Vagina (tissue), 2 donors: ENCODE data around the gene ARHGAP40. TPM values are rescaled to one million over a fixed set of nuclear protein-coding genes. Genes with fewer than 3 reads are reported as not detected.

Experiments used
- DNase-seq, 2 donors: peaks; one replicate each; pipeline ENCODE4 v3.0.0-alpha.2; 2017; ENCODE audit errors: extremely low spot score in 2 of 2
- H3K27ac ChIP-seq: fragments of 200-600 bp; sonication (generic); one replicate; pipeline ENCODE4 v1.5.1; 2019
- H3K27me3 ChIP-seq: fragments of 200-600 bp; sonication (generic); one replicate; pipeline ENCODE4 v1.5.1; 2019
- H3K36me3 ChIP-seq, 2 donors: fragments of 200-600 bp; sonication (generic); one replicate each; pipeline ENCODE4 v1.5.1; 2017 to 2019
- H3K4me1 ChIP-seq: fragments of 200-600 bp; sonication (generic); one replicate; pipeline ENCODE4 v1.5.1; 2019
- H3K4me3 ChIP-seq, 2 donors: fragments of 200-600 bp; sonication (generic); 1 replicate in 1 of 2; 2 replicates in 1 of 2; pipeline ENCODE4 v1.5.1; 2016 to 2019
- H3K9me3 ChIP-seq: fragments of 200-600 bp; sonication (generic); one replicate; pipeline ENCODE4 v1.5.1; 2019
- POLR2A ChIP-seq, 2 donors: fragments of 450-650 bp; IDR thresholded peaks; one replicate each; pipeline ENCODE4 v1.6.1; 2017; ENCODE audit warnings: antibody characterized with exemption in 2 of 2, mild to moderate bottlenecking in 2 of 2, moderate library complexity in 2 of 2
- POLR2AphosphoS5 ChIP-seq, 2 donors: sonication (generic); formaldehyde crosslinking; IDR thresholded peaks; one replicate each; pipeline ENCODE4 v1.9.0; 2017; ENCODE audit warnings: antibody characterized with exemption in 2 of 2, mild to moderate bottlenecking in 2 of 2, low read depth in 1 of 2; ENCODE audit not compliant: insufficient read depth in 1 of 2
- intact Hi-C: fragments of 100-400 bp; cut with DNase I; formaldehyde crosslinking; loops from one replicate; pipeline ENCODE4 v1.15.1; 2023
- total RNA-seq: library from RNA; depleted of rRNA; stranded (reverse); fragments of >200 nt; gene quantifications from one replicate; pipeline ENCODE4 v1.2.3, GENCODE V29; 2016
- TF ChIP-seq, protein P1 (sequence below), 3 experiments: fragments of 450-650 bp in 2 of 3; fragments of 200-600 bp in 1 of 3; sonication (generic) in 1 of 3; IDR thresholded peaks; one replicate each; pipeline ENCODE4 v1.5.1; 2017 to 2019; ENCODE audit warnings: antibody characterized with exemption in 3 of 3, mild to moderate bottlenecking in 2 of 3, moderate library complexity in 2 of 3

Gene ARHGAP40
- total RNA-seq, 1 donor from 2014 or later, result 21.9 TPM

DNA sequence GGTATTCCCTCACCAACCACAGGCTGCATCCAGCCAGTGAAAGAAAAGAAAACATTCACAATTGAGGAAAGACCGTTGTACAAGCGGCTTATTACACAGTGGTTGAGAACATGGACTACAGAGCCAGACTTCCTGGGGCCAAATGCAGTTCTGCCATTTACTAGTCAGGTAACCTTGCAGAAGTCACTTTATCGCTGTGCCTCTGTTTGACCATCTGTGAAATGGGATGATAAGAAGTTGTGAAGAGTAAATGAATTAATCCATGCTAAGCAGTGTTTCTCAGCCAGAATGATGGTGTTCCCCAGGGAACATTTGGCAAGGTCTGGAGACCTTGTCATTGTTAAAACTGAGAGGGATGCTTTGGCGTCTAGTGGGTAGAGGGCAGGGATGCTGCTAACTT, 14.8 kb downstream of the ARHGAP40 start:
- Histone ChIP-seq H3K27ac (no peak overlapping the region), H3K4me1 (no peaks in the 10 kb centered on the region), H3K4me3 (no peak overlapping the region), H3K9me3 (no peaks in the 10 kb centered on the region), H3K36me3 (no peaks in the 10 kb centered on the region), H3K27me3 (no peaks in the 10 kb centered on the region)
- intact Hi-C loops, result no loop called here
- TF ChIP-seq POLR2AphosphoS5 (IDR thresholded peaks at IDR 0.05; ENCODE audit: insufficient read depth in 1 of 2, low read depth in 1 of 2), result no peak
- no peak for TF ChIP-seq POLR2A (IDR thresholded peaks at IDR 0.05)
- TF ChIP-seq, protein P1, sequence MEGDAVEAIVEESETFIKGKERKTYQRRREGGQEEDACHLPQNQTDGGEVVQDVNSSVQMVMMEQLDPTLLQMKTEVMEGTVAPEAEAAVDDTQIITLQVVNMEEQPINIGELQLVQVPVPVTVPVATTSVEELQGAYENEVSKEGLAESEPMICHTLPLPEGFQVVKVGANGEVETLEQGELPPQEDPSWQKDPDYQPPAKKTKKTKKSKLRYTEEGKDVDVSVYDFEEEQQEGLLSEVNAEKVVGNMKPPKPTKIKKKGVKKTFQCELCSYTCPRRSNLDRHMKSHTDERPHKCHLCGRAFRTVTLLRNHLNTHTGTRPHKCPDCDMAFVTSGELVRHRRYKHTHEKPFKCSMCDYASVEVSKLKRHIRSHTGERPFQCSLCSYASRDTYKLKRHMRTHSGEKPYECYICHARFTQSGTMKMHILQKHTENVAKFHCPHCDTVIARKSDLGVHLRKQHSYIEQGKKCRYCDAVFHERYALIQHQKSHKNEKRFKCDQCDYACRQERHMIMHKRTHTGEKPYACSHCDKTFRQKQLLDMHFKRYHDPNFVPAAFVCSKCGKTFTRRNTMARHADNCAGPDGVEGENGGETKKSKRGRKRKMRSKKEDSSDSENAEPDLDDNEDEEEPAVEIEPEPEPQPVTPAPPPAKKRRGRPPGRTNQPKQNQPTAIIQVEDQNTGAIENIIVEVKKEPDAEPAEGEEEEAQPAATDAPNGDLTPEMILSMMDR (IDR thresholded peaks at IDR 0.05), result no peak
- DNase-seq, result no peak

DNA sequence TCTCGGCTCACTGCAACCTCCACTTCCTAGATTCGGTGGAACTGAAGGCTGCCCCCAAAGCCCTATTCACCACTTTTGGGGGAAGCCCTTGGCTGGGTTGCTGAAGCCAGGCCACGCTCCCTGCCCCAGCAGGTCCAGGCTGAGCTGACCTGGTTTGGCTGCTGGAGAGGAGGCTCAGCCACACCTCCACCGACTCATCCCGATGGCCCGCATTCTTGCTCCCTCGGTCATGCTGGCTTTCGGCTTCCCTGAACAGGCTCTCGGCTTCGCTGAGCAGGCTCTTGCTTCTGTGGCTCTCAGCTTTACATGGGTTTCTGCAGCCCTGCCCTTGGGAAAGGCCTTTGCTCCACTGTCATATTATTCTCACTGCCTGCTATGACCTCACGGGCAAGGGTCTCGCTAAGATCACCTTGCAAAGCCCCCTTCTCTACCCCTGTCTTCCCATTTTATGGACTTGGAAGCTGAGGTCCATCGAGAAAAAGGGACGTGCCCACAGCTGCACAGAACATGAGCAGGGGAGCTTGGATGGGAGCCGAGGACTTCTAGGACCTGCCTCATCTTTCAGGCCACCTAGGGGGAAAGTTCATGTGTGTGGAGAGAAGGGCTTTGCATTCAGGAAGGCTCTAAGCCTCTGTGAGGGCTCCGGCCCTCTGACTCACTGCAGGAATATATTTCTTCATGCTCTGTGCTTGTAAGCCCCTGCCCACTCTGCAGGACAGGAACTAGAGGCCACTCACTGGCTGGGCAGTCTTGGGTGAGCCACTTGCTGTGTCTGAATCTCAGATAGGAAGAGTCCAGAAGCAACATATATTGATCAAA, 15.6 kb downstream of the ARHGAP40 start:
- TF ChIP-seq, protein P1 (IDR thresholded peaks at IDR 0.05), result no peak
- TF ChIP-seq POLR2AphosphoS5 (IDR thresholded peaks at IDR 0.05; ENCODE audit: insufficient read depth in 1 of 2, low read depth in 1 of 2), result no peak
- TF ChIP-seq POLR2A (IDR thresholded peaks at IDR 0.05), result no peak
- Histone ChIP-seq H3K27me3 (no peaks in the 10 kb centered on the region), H3K27ac (no peak overlapping the region), H3K4me1 (no peaks in the 10 kb centered on the region), H3K4me3 (no peak overlapping the region), H3K9me3 (no peaks in the 10 kb centered on the region), H3K36me3 (no peaks in the 10 kb centered on the region)
- no peak for DNase-seq
- intact Hi-C loops, result no loop called here

DNA sequence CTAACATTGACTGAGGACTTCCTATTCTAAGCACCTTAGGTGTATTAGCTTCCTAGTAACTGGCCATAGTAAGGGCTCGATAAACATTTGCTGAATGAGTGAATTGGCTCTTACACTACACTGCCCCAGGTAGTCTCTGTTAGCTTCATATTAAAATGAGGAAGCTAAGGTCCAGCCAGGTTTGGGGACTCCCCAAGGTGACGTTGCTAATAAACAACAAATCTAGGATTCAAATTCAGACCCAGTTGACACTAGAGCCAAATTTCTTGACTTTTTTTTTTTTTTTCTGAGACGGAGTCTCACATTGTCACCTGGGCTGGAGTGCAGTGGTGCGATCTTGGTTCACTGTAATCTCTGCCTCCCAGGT, 16.2 kb downstream of the ARHGAP40 start:
- Histone ChIP-seq H3K36me3 (no peaks in the 10 kb centered on the region), H3K27me3 (no peaks in the 10 kb centered on the region), H3K27ac (no peak overlapping the region), H3K4me1 (no peaks in the 10 kb centered on the region), H3K9me3 (no peaks in the 10 kb centered on the region), H3K4me3 (no peak overlapping the region)
- TF ChIP-seq POLR2A (IDR thresholded peaks at IDR 0.05) (no peak), POLR2AphosphoS5 (IDR thresholded peaks at IDR 0.05; ENCODE audit: insufficient read depth in 1 of 2, low read depth in 1 of 2) (no peak)
- TF ChIP-seq, protein P1 (IDR thresholded peaks at IDR 0.05), result no peak
- intact Hi-C loops, result no loop called here
- DNase-seq, result no peak

DNA sequence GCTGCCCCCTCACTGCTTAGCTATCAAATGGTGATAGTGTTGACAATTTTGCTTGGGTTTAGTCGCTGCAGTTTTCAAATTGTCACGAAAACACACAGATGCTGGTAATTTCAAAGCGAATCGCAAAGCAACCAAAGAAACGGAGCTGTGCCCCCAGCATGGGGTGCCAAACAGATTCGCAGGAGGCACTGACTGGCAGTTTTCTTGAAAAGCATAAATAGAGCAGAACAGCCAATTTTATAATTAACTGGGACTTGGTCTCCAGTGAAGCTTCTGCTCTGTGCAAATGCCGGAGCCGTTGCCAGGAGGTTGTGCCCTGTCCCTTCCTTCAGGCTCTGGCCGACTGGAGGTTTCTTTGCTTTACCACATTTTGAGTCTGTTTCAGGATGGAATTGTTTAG, 18.8 kb downstream of the ARHGAP40 start:
- H3K9me3 ChIP-seq, result no peaks in the 10 kb centered on the region
- no peak for DNase-seq
- no peak overlapping the region for H3K27ac ChIP-seq
- TF ChIP-seq, protein P1 (IDR thresholded peaks at IDR 0.05), result no peak
- TF ChIP-seq POLR2A (IDR thresholded peaks at IDR 0.05) (no peak), POLR2AphosphoS5 (IDR thresholded peaks at IDR 0.05; ENCODE audit: insufficient read depth in 1 of 2, low read depth in 1 of 2) (no peak)
- H3K36me3 ChIP-seq, result no peaks in the 10 kb centered on the region
- no peaks in the 10 kb centered on the region for H3K27me3 ChIP-seq
- no peak overlapping the region for H3K4me3 ChIP-seq
- no peaks in the 10 kb centered on the region for H3K4me1 ChIP-seq
- intact Hi-C loops, result no loop called here

DNA sequence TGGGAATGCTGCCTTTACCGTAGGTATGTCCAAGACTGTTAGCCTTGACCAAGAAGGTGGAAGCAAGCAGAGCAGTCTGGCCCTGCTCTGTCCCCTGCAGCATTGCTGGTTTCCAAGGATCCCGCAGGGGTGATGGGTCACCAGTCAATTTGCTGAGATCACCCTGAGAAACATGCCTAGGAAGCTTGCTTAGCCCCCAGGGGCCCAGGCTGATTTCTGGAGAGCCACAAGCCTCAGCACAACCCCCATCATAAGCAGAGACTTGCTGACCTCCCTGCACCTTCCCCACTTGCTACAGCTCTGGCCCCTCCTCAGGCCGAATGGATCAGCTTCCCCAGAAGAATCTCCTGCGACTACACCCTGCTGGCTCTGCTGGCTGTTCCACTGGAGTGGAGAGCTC, 21.5 kb downstream of the ARHGAP40 start:
- DNase-seq, result no peak
- Histone ChIP-seq H3K9me3 (no peaks in the 10 kb centered on the region), H3K27me3 (no peaks in the 10 kb centered on the region), H3K27ac (no peak overlapping the region), H3K4me1 (no peaks in the 10 kb centered on the region), H3K36me3 (no peaks in the 10 kb centered on the region), H3K4me3 (no peak overlapping the region)
- intact Hi-C loops, result no loop called here
- TF ChIP-seq, protein P1 (IDR thresholded peaks at IDR 0.05), result no peak
- TF ChIP-seq POLR2AphosphoS5 (IDR thresholded peaks at IDR 0.05; ENCODE audit: insufficient read depth in 1 of 2, low read depth in 1 of 2), result no peak
- no peak for TF ChIP-seq POLR2A (IDR thresholded peaks at IDR 0.05)
